GM21786 (cell line): ENCODE data around the gene EMP1.

Experiments used
- ATAC-seq: cut with Tn5 transposase; IDR thresholded peaks from one replicate; pipeline ENCODE4 v1.9.1; 2021; ENCODE audit not compliant: unreplicated experiment

EMP1 gene

GRCh38 chr12:13219320-13219719, 22.8 kb downstream of the EMP1 start:
- ATAC-seq: no peak

GRCh38 chr12:13220838-13221237, 24.3 kb downstream of the EMP1 start:
- ATAC-seq: no peak

- ATAC-seq: no peak
Measured at GRCh38 chr12:13222076-13222475, 25.6 kb downstream of the EMP1 start.

GRCh38 chr12:13223179-13223804, 26.8 kb downstream of the EMP1 start:
- ATAC-seq: no peak

- no peak for ATAC-seq
Measured at GRCh38 chr12:13223941-13224340, 27.4 kb downstream of the EMP1 start.

- ATAC-seq: no peak
Measured at GRCh38 chr12:13227191-13227590, 30.7 kb downstream of the EMP1 start.

- no peak for ATAC-seq
Measured at GRCh38 chr12:13228579-13228978, 32.1 kb downstream of the EMP1 start.

GRCh38 chr12:13229504-13229903, 33.0 kb downstream of the EMP1 start:
- no peak for ATAC-seq

- no peak for ATAC-seq
Measured at GRCh38 chr12:13230500-13230899, 34.0 kb downstream of the EMP1 start.

GRCh38 chr12:13233830-13234641, 37.5 kb downstream of the EMP1 start:
- no peak for ATAC-seq

GRCh38 chr12:13238204-13238603, 41.7 kb downstream of the EMP1 start:
- no peak for ATAC-seq

GRCh38 chr12:13241833-13242488, 45.4 kb downstream of the EMP1 start:
- ATAC-seq: no peak

GRCh38 chr12:13242936-13243335, 46.4 kb downstream of the EMP1 start:
- ATAC-seq: no peak

GRCh38 chr12:13243516-13244070, 47.1 kb downstream of the EMP1 start:
- no peak for ATAC-seq

- ATAC-seq: no peak
Measured at GRCh38 chr12:13247596-13247995, 51.1 kb downstream of the EMP1 start.

GRCh38 chr12:13248964-13249363, 52.4 kb downstream of the EMP1 start:
- ATAC-seq: no peak

- no peak for ATAC-seq
Measured at GRCh38 chr12:13250416-13250815, 53.9 kb downstream of the EMP1 start.

GRCh38 chr12:13251521-13251920, 55.0 kb downstream of the EMP1 start:
- ATAC-seq: no peak

GRCh38 chr12:13252024-13252423, 55.5 kb downstream of the EMP1 start:
- ATAC-seq: no peak

GRCh38 chr12:13252616-13253015, 56.1 kb downstream of the EMP1 start:
- ATAC-seq: no peak

GRCh38 chr12:13253966-13254760, 57.6 kb downstream of the EMP1 start:
- no peak for ATAC-seq
